ENCODE measurements around the gene JADE1.

Gene JADE1

GRCh38 chr4:128809477-128810330 lies at the start of gene JADE1:
JADE1 (plus strand) TSS chr4:128809700; CDS start chr4:128831759, 22,059 bp downstream.
- DNase-seq (ENCODE audit: low read depth in 2 of 2): peak; percentile 92

GRCh38 chr4:128766781-128767180 lies 42.7 kb upstream of the JADE1 start:
- DNase-seq (ENCODE audit: low read depth in 2 of 2): no peak

GRCh38 chr4:128768373-128768996 lies 41.0 kb upstream of the JADE1 start:
- DNase-seq (ENCODE audit: low read depth in 2 of 2): no peak

- no peak for DNase-seq (ENCODE audit: low read depth in 2 of 2)
Measured at GRCh38 chr4:128769011-128769410, 40.5 kb upstream of the JADE1 start.

GRCh38 chr4:128770807-128771206 lies 38.7 kb upstream of the JADE1 start:
- DNase-seq (ENCODE audit: low read depth in 2 of 2): no peak

- DNase-seq (ENCODE audit: low read depth in 2 of 2): no peak
Measured at GRCh38 chr4:128775477-128775876, 34.0 kb upstream of the JADE1 start.

GRCh38 chr4:128775916-128776315 lies 33.6 kb upstream of the JADE1 start:
- DNase-seq (ENCODE audit: low read depth in 2 of 2): no peak

GRCh38 chr4:128776794-128777216 lies 32.7 kb upstream of the JADE1 start:
- DNase-seq (ENCODE audit: low read depth in 2 of 2): peak; percentile 96 to 97

- no peak for DNase-seq (ENCODE audit: low read depth in 2 of 2)
Measured at GRCh38 chr4:128780688-128781087, 28.8 kb upstream of the JADE1 start.

- DNase-seq (ENCODE audit: low read depth in 2 of 2): peak in 1 of 2 experiments; percentile 7
Measured at GRCh38 chr4:128782076-128782715, 27.3 kb upstream of the JADE1 start.

GRCh38 chr4:128782875-128783614 lies 26.5 kb upstream of the JADE1 start:
- DNase-seq (ENCODE audit: low read depth in 2 of 2): no peak

GRCh38 chr4:128787509-128788311 lies 21.8 kb upstream of the JADE1 start:
- DNase-seq (ENCODE audit: low read depth in 2 of 2): no peak

- peak in 1 of 2 experiments; percentile 25 for DNase-seq (ENCODE audit: low read depth in 2 of 2)
Measured at GRCh38 chr4:128793859-128794672, 15.4 kb upstream of the JADE1 start.

GRCh38 chr4:128796934-128797333 lies 12.6 kb upstream of the JADE1 start:
- no peak for DNase-seq (ENCODE audit: low read depth in 2 of 2)

- no peak for DNase-seq (ENCODE audit: low read depth in 2 of 2)
Measured at GRCh38 chr4:128800284-128800683, 9.2 kb upstream of the JADE1 start.

GRCh38 chr4:128800701-128801284 lies 8.7 kb upstream of the JADE1 start:
- DNase-seq (ENCODE audit: low read depth in 2 of 2): no peak

- no peak for DNase-seq (ENCODE audit: low read depth in 2 of 2)
Measured at GRCh38 chr4:128802680-128803628, 6.5 kb upstream of the JADE1 start.

GRCh38 chr4:128803783-128804182 lies 5.7 kb upstream of the JADE1 start:
- no peak for DNase-seq (ENCODE audit: low read depth in 2 of 2)
